ENCODE results near the gene TRAPPC12. TPM values are rescaled to one million over a fixed set of nuclear protein-coding genes. Genes with fewer than 3 reads are reported as not detected.

The TRAPPC12 gene
- total RNA-seq, 4 donors from 2014 or later: 93.0 to 198 (median 108) TPM

- intact Hi-C loops (cut with DNase I): no loop called here
- H3K27ac ChIP-seq: no peak overlapping the region
- H3K4me1 ChIP-seq: peaks cover 31 to 48% of the 10 kb centered on the region in 2 donors
- WGBS, 2 donors: 91 to 96% methylated on average over 12 of the region's 12 CpGs
- H3K27me3 ChIP-seq: no peaks in the 10 kb centered on the region
- H3K4me3 ChIP-seq (replicated peaks in 1 of 3): no peak overlapping the region
- TF ChIP-seq CTCF (IDR thresholded peaks at IDR 0.05) (no peak), POLR2A (IDR thresholded peaks at IDR 0.05) (no peak)
- H3K36me3 ChIP-seq: no peaks in the 10 kb centered on the region
- no peaks in the 10 kb centered on the region for H3K9me3 ChIP-seq
- no peak for DNase-seq
These were observed 30.2 kb downstream of the TRAPPC12 start for GRCh38 chr2:3409627-3410170.

GRCh38 chr2:3411103-3411502 lies 31.6 kb downstream of the TRAPPC12 start:
- no peak overlapping the region for H3K27ac ChIP-seq
- no peaks in the 10 kb centered on the region for H3K9me3 ChIP-seq
- H3K4me1 ChIP-seq: peaks cover 25 to 39% of the 10 kb centered on the region in 2 donors
- DNase-seq: no peak
- intact Hi-C loops (cut with DNase I): no loop called here
- no peaks in the 10 kb centered on the region for H3K36me3 ChIP-seq
- H3K4me3 ChIP-seq (replicated peaks in 1 of 3): no peak overlapping the region
- TF ChIP-seq POLR2A (IDR thresholded peaks at IDR 0.05): no peak
- no peak for TF ChIP-seq CTCF (IDR thresholded peaks at IDR 0.05)
- H3K27me3 ChIP-seq: no peaks in the 10 kb centered on the region
- 85 to 89% methylated on average over 3 of the region's 3 CpGs for WGBS, 2 donors

GRCh38 chr2:3413697-3414096 lies 34.2 kb downstream of the TRAPPC12 start:
- Histone ChIP-seq H3K4me1 (peaks cover 22 to 29% of the 10 kb centered on the region in 2 donors), H3K4me3 (replicated peaks in 1 of 3) (no peak overlapping the region), H3K36me3 (no peaks in the 10 kb centered on the region), H3K27me3 (no peaks in the 10 kb centered on the region), H3K27ac (peak overlapping the region; percentile 71 to 81 (median 80)), H3K9me3 (no peaks in the 10 kb centered on the region)
- DNase-seq: no peak
- no peak for TF ChIP-seq POLR2A (IDR thresholded peaks at IDR 0.05)
- no peak for TF ChIP-seq CTCF (IDR thresholded peaks at IDR 0.05)
- intact Hi-C loops (cut with DNase I): no loop called here
- 97 to 98% methylated on average over 4 of the region's 4 CpGs for WGBS, 2 donors

GRCh38 chr2:3414133-3414860 lies 34.8 kb downstream of the TRAPPC12 start:
- Histone ChIP-seq H3K9me3 (no peaks in the 10 kb centered on the region), H3K4me3 (replicated peaks in 1 of 3) (no peak overlapping the region), H3K27me3 (no peaks in the 10 kb centered on the region), H3K36me3 (no peaks in the 10 kb centered on the region), H3K4me1 (peaks cover 22 to 29% of the 10 kb centered on the region in 2 donors), H3K27ac (peak overlapping the region; percentile 71 to 81 (median 80))
- intact Hi-C loops (cut with DNase I): no loop called here
- peak; percentile 96 to 98 for DNase-seq
- 39 to 69% methylated on average over 25 of the region's 25 CpGs for WGBS, 2 donors
- TF ChIP-seq POLR2A (IDR thresholded peaks at IDR 0.05) (no peak), CTCF (IDR thresholded peaks at IDR 0.05) (no peak)

- H3K4me3 ChIP-seq (replicated peaks in 1 of 3): no peak overlapping the region
- intact Hi-C loops (cut with DNase I): no loop called here
- WGBS, 2 donors: 89 to 90% methylated on average over 11 of the region's 11 CpGs
- no peaks in the 10 kb centered on the region for H3K9me3 ChIP-seq
- TF ChIP-seq CTCF (IDR thresholded peaks at IDR 0.05): no peak
- no peak for TF ChIP-seq POLR2A (IDR thresholded peaks at IDR 0.05)
- no peaks in the 10 kb centered on the region for H3K27me3 ChIP-seq
- H3K36me3 ChIP-seq: peaks cover 5 to 20% of the 10 kb centered on the region in 2 donors
- no peak for DNase-seq
- peaks cover 10 to 13% of the 10 kb centered on the region in 2 donors for H3K4me1 ChIP-seq
- H3K27ac ChIP-seq: no peak overlapping the region
These were observed 39.4 kb downstream of the TRAPPC12 start for GRCh38 chr2:3418766-3419404.

Measured in thyroid gland (tissue), 4 donors.